ENCODE results near the gene AP1G2. TPM values are rescaled to one million over a fixed set of nuclear protein-coding genes. Genes with fewer than 3 reads are reported as not detected.

The AP1G2 gene
- total and polyA plus RNA-seq, 2 of the 13 experiments (the other 11 are each of a cell fraction or from before 2014, with no cell fraction given): 96.9 to 611 TPM

GRCh38 chr14:23588884-23589598 lies 21.4 kb upstream of the AP1G2 start (continued):
- TF ChIP-seq TFAP4 (IDR thresholded peaks at IDR 0.05; ENCODE audit: borderline replicate concordance, low read depth) (peak; percentile 90), PHF8 (CRISPR knock-in tag; IDR thresholded peaks at IDR 0.05) (peak; percentile 58), THAP8 (CRISPR knock-in tag; IDR thresholded peaks at IDR 0.05; ENCODE audit: borderline replicate concordance) (no peak), E2F5 (CRISPR knock-in tag; conservative IDR thresholded peaks at IDR 0.05) (no peak), NAIF1 (CRISPR knock-in tag; IDR thresholded peaks at IDR 0.05; ENCODE audit: borderline replicate concordance) (no peak), SP2 (CRISPR knock-in tag; IDR thresholded peaks at IDR 0.05) (no peak), ZFP1 (CRISPR knock-in tag; IDR thresholded peaks at IDR 0.05) (peak; percentile 92), PHF20 (CRISPR knock-in tag; IDR thresholded peaks at IDR 0.05) (no peak; the same call in 1 of the 2 replicates), MAFG (CRISPR knock-in tag; IDR thresholded peaks at IDR 0.05) (no peak), ZFP82 (CRISPR knock-in tag; IDR thresholded peaks at IDR 0.05; ENCODE audit: borderline replicate concordance) (no peak), NPAS2 (CRISPR knock-in tag; IDR thresholded peaks at IDR 0.05; ENCODE audit: borderline replicate concordance) (no peak), ZNF570 (CRISPR knock-in tag; IDR thresholded peaks at IDR 0.05; ENCODE audit: borderline replicate concordance) (no peak; the same call in 1 of the 2 replicates), SIX1 (CRISPR knock-in tag; IDR thresholded peaks at IDR 0.05; ENCODE audit: borderline replicate concordance) (peak; percentile 75; the same call in 1 of the 2 replicates), GATAD1 (CRISPR knock-in tag; IDR thresholded peaks at IDR 0.05) (peak; percentile 86), ZNF883 (CRISPR knock-in tag; IDR thresholded peaks at IDR 0.05; ENCODE audit: not compliant biosample characterization) (peak; percentile 88), ZNF367 (CRISPR knock-in tag; IDR thresholded peaks at IDR 0.05; ENCODE audit: borderline replicate concordance) (no peak), ZBTB7B (CRISPR knock-in tag; IDR thresholded peaks at IDR 0.05) (peak; percentile 91), HDAC6 (IDR thresholded peaks at IDR 0.05; ENCODE audit: low read depth, low read length) (no peak), USF2 (IDR thresholded peaks at IDR 0.05; ENCODE audit: low read depth, low read length) (peak; percentile 32; the same call in 1 of the 2 replicates), USF2 (CRISPR knock-in tag; IDR thresholded peaks at IDR 0.05; ENCODE audit: borderline replicate concordance) (no peak), EP300 (IDR thresholded peaks at IDR 0.05; ENCODE audit: low read depth in 2 of 2, low read length in 2 of 2) (peak; percentile 87 to 90), EP300 (CRISPR knock-in tag; IDR thresholded peaks at IDR 0.05; ENCODE audit: borderline replicate concordance) (peak; percentile 69; the same call in 1 of the 2 replicates), ZNF780A (CRISPR knock-in tag; IDR thresholded peaks at IDR 0.05) (no peak; the same call in 1 of the 2 replicates), SETDB1 (CRISPR knock-in tag; IDR thresholded peaks at IDR 0.05; ENCODE audit: borderline replicate concordance) (no peak), ZNF317 (CRISPR knock-in tag; IDR thresholded peaks at IDR 0.05) (peak; percentile 92), ZNF549 (CRISPR knock-in tag; IDR thresholded peaks at IDR 0.05) (no peak), ZNF34 (CRISPR knock-in tag; IDR thresholded peaks at IDR 0.05; ENCODE audit: borderline replicate concordance) (peak; percentile 97)
